ENCODE measurements around the gene NEGR1. TPM values are rescaled to one million over a fixed set of nuclear protein-coding genes. Genes with fewer than 3 reads are reported as not detected.
"Not testable (repeated sequence)": the region's sequence is repeated elsewhere in the genome, so short reads cannot be mapped to it uniquely, and the experiment has no call there.

NEGR1 gene
- total RNA-seq, result not detected

- DNase-seq, result peak; percentile 22
These were observed at the start of gene NEGR1 for GRCh38 chr1:72282271-72283021. NEGR1 (minus strand) TSS chr1:72282539.

- DNase-seq, result no peak
These were observed 44.2 kb upstream of the NEGR1 start for GRCh38 chr1:72326494-72326893.

- no peak for DNase-seq
These were observed 42.1 kb upstream of the NEGR1 start for GRCh38 chr1:72324451-72324850.

- DNase-seq, result no peak
These were observed 40.6 kb upstream of the NEGR1 start for GRCh38 chr1:72322910-72323309.

GRCh38 chr1:72296501-72296900, 14.2 kb upstream of the NEGR1 start:
- no peak for DNase-seq

- no peak for DNase-seq
These were observed 6.5 kb upstream of the NEGR1 start for GRCh38 chr1:72288886-72289285.

GRCh38 chr1:72286401-72286800, 4.1 kb upstream of the NEGR1 start:
- DNase-seq, result no peak

GRCh38 chr1:72285074-72285425, 2.7 kb upstream of the NEGR1 start:
- DNase-seq, result no peak

GRCh38 chr1:72284348-72285073, 2.2 kb upstream of the NEGR1 start:
- DNase-seq, result no peak

GRCh38 chr1:72284084-72284347, 1.7 kb upstream of the NEGR1 start:
- no peak for DNase-seq

GRCh38 chr1:72283307-72284083, 1.2 kb upstream of the NEGR1 start:
- DNase-seq, result no peak

GRCh38 chr1:72283022-72283306, 625 bp upstream of the NEGR1 start:
- no peak for DNase-seq

- DNase-seq, result no peak
These were observed 585 bp downstream of the NEGR1 start for GRCh38 chr1:72281637-72282270.

- DNase-seq, result no peak
These were observed 1.2 kb downstream of the NEGR1 start for GRCh38 chr1:72281144-72281543.

- no peak for DNase-seq
These were observed 1.6 kb downstream of the NEGR1 start for GRCh38 chr1:72280711-72281110.

- no peak for DNase-seq
These were observed 2.2 kb downstream of the NEGR1 start for GRCh38 chr1:72280131-72280530.

- DNase-seq, result no peak
These were observed 3.9 kb downstream of the NEGR1 start for GRCh38 chr1:72278461-72278860.

GRCh38 chr1:72271555-72272085, 10.7 kb downstream of the NEGR1 start:
- DNase-seq, result no peak

GRCh38 chr1:72262735-72263134, 19.6 kb downstream of the NEGR1 start:
- no peak for DNase-seq

- DNase-seq, result no peak
These were observed 29.2 kb downstream of the NEGR1 start for GRCh38 chr1:72253132-72253531.

- DNase-seq, result no peak
These were observed 40.9 kb downstream of the NEGR1 start for GRCh38 chr1:72241397-72241796.

- not testable (repeated sequence) for DNase-seq
These were observed 46.4 kb downstream of the NEGR1 start for GRCh38 chr1:72235931-72236330.

GRCh38 chr1:72235062-72235461, 47.3 kb downstream of the NEGR1 start:
- no peak for DNase-seq

Measured in effector CD4-positive, alpha-beta T cell (primary cell).